ENCODE data around the gene SNCAIP.
"Not testable (repeated sequence)": the region's sequence is repeated elsewhere in the genome, so short reads cannot be mapped to it uniquely, and the experiment has no call there.

The SNCAIP gene

DNA sequence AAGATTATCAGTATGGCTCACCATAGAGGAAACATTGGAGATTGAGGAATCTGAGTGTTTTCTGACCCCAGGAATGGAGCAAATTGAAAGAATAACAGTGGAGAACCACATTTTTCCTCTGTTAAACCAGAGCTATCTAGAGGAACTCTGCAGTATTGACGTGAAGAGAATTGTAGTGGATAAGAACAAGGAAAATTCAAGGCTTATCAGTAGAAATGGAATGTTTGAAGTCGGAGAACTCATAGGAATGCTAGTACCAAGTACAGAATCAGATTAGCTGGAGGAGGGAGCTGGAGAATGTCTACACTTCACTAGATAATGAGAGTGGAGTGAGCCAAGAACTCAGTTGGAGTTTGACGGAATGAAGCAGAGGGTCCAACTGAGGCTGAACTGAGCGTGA is 50.3 kb downstream of the SNCAIP start:
- no peak for DNase-seq

DNA sequence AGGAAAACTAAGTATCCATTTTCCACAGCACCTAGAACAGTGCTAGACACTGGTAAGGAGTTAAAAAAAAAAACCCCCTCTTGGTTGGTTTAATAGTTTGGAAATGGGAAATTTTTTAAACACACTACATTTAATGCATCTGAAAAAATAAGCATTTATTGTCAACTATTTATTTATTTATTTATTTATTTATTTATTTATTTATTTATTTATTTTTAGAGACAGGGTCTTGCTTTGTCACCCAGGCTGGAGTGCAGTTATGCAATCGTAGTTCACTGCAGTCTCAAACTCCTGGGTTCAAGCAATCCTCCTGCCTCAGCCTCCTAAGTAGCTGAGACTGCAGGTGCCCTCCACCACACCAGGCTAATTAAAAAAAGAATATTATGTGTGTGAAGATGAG is 51.6 kb downstream of the SNCAIP start:
- no peak for DNase-seq

DNA sequence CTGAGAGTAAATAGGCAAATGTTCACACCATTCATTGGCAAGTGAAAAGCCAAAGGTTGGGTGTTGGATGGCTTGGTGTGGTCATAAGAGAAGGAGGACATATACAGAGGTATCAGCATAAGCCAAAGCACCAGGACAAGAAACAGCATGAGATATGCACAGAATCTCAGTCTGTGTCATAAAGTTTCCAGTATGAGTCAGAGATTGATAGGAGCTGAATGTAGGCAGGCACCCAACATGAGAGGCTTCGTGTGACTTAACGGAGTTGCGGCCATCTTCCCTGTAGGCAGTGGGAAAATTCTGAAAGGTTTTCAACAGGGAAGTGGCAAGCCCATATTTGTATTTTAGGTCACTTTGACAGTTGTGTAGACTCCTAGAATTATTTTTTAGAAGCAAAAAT is 54.5 kb downstream of the SNCAIP start:
- no peak for DNase-seq

DNA sequence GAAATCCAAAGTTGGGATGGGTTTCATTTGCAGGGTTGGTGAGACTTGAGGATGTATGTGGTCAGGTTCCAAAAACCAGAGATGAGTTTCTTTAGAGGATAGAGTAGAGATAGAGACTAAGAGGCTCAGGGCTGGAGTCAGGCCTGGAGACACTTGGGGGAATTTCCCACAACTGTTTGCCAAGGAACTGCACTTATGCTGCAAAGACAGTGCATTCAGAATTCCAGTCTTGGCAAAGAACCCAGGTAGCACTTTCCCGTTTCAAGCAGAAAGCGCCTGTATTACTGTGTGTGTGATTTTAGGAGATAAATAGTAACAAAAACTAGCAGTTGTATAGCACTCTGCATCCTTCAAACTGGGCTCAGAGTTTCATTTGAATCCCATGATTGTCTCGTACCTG is 55.4 kb downstream of the SNCAIP start:
- DNase-seq = no peak

DNA sequence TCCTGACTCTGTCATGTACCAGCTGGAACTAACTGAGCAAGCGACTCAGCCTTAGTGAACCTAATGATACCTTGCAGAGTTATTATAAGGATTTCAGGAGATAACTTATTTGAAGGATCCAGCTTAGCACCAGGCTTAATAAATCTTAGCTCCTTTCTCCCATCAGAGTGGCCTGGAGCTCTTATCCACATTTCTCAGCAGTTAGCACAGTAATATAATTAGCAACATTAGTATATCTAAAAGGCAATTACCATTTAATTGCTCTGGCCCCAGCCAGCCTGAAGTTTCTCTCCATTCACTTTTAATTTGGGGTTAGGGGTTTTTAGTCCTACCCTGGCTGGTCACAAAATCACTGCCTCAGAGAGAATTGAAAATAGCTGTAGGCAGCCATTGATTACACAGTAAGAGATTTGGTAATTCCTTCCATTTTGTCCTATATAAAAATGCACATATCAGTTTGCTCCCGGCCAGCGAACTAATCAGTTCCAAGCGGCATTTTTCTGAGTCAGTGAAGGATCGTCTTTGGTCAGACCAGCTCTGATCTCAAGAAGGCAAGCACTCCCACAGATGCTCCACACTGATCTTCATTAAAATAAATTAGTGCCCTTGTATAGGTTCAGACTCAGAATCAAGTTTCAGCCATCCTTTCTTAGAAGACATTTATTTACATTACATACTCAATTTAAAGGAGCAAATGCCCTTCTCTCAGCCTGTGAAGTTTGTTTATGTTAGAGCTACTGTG is 56.6 kb downstream of the SNCAIP start:
- DNase-seq = no peak

DNA sequence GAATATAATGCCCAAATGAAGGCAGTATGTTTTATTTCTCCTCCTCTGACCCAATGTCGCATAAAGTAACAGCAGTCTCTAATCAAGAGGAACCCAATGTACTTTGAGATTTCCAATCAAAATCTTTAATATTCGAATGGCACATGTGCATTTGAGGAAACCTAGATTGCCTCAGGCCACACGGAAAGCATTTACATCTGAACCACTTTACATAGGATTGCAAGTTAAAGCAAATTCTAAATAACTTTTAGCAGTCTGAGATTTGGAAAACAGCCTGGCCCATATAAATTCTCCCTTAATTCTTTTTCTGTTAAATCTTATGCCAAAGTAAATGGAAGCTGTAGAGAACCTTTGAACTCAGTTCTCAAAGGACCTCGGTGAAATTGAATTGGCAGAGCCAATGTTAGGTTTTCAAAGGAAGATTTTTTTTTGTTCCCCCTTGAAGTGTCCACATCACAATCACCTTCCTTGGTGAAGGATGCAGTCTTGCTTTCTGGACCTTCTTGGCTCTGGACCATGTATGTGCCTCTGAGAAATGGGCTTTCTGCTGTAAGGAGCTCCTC is 57.3 kb downstream of the SNCAIP start:
- no peak for DNase-seq

DNA sequence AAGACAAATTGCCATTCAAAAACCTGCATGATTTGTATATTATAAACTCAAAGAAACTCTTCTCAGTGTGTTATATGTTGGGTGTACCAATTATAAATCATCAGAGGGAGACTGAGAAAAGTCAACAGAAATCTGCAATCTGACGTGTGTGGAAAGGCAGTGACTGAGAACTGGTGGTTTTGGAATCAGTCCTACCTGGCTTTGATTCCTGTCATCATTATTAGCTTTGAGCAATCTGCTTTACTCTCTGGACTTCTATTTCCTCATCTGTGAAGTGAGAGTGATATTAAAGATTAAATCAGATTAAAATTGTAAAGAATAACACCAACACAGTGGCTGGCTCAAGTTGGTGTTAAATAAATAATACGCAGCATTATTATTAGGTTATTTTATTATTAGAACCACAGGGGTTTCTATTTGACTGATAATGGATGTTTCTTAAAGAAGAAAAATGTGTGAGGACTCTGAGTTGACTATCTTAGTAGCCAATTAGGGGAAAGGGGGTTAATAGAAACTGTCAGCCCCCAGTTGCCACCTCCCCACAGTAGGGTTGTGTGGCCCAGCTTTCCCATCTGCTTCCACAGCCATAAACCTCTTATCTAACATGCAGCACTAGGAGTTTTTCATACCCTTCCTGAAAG is 59.6 kb downstream of the SNCAIP start:
- no peak for DNase-seq

DNA sequence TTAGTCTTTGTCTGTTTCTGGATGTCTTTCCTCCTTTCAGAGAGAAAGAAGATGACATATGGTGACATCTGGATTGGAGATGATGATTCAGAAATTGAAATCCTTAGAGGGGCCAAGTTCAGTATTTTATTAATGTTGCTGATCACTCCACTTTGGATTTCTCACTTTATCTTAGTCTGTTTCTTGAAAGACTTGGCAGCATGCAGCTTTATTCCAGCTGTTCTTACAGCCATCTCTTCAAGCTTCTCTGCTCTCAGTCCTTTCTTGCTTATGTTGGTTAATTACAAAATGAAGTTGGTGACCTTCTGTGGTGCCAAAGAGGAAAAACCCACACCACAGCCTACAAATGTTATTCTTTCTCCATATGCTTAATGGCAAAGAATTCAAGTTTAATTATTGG is 62.1 kb downstream of the SNCAIP start:
- no peak for DNase-seq

DNA sequence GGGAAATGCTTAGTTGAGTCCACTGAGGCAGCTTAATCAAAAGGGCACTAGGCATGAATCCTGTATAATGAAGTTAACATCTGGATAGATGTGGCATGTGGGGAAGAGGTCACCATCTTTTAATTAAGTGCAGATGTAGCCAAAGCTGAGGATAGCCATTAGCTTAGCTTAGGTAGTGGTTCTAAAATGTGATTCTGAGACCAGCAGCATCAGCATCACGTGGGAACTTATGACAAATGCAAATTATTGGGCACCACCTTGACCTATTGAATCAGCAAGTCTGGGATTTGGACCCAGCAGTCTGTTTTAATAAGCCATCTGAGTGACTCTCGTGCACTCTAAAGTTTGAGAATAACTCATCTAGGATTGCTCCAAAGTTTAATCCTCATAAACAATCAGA is 63.8 kb downstream of the SNCAIP start:
- no peak for DNase-seq

DNA sequence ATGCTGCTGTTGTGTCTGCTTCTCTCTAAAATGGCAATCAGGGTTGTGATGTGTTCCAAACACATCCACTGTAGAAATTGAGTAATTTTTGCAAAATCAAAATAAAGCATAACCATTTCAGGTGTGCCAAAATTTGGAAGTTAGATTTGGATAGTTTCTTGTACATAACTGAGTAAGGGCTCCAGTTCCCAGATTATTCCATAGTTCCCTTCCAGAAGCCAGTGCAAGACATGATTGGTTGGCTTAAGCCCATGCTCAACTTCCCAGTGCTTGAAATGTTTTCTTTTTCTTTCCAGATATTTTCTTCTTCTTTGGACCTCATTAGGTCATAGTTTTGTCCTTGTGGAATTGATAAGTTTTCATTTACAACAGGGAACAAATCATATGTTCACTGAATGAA is 64.2 kb downstream of the SNCAIP start:
- DNase-seq = no peak

DNA sequence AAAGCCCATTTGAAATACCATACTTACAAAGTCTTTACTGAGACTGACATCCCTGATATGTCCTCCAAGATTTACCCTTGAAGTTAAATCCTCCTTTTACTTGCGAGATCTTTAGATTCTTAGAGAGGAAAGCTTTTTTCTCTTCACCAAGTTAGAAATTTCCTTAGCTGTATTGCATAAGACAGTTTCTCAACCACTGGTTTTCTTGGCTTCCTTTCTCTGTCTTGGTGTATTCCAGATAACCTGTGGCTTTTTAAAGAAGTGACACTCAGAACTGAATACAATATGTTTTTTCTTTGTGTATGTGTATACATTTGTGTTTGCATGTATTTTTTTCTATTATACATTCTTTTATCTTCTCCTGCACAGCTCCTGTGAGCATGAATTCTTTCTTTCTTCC is 65.0 kb downstream of the SNCAIP start:
- no peak for DNase-seq

DNA sequence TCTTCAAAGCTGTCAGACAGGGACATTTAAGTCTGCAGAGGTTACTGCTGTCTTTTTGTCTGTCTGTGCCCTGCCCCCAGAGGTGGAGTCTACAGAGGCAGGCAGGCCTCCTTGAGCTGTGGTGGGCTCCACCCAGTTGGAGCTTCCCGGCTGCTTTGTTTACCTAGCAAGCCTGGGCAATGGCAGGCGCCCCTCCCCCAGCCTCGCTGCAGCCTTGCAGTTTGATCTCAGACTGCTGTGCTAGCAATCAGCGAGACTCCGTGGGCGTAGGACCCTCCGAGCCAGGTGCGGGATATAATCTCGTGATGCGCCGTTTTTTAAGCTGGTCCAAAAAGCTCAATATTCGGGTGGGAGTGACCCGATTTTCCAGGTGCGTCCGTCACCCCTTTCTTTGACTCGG is 70.9 kb downstream of the SNCAIP start:
- not testable (repeated sequence) for DNase-seq

DNA sequence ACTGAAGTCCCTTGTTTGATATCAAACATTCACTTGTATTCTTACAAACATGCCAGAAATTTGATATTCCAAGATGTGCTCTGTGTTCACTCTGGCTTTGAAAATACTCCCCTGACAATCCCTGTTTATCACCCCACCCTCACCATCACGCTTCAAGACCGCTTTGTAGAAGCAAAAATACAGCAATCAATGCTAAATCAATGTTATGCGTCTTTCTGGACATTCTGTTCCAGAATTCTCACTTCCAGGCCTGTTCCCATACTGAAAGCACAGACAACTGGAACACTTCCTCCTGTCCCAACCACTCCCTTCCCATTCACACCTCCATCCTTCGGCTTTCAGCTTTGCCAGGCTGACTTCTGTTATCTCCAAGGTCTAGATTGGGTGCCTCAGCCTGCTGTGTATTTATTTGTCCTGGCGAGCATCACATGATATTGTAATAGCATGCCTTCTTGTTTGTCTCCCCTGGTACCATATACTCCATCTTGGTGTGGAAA is 72.8 kb downstream of the SNCAIP start:
- DNase-seq = no peak

DNA sequence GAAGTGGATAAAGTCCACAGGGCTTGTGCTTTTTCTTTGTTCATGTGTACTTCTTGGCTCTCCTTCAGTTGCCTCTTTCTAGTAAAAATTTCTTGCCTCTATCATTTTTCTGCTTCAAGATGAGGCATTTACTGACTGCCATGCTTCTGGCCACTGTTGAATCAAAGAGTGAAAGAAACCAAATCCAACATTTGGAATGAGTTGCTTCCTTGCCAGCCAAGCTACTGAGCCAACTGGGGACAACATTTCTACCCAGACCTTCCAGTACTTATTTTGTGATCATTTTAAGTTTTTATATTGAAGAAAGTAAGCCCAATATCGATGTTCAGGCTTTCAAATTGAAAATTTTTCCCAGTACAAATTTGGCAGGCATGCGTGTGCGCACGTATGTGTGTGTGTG is 73.2 kb downstream of the SNCAIP start:
- no peak for DNase-seq

DNA sequence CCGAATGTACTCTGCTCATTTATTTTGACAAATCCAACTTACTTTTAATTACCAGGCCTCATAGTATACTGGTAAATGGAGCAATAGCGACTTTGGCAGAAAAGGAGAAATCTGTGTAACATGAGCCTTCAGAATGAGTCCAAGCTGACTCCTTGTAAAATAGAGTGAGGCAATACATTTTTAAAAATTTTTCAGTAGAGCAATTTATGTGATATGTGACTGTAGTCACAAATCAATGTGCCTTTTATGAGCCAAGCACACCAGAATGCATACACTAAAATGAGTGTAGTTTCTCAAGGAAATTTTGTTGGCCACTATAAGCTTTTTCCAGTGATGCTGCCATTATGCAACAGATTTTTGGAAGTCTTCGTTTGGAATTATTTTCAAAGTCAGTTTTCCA is 73.8 kb downstream of the SNCAIP start:
- no peak for DNase-seq

DNA sequence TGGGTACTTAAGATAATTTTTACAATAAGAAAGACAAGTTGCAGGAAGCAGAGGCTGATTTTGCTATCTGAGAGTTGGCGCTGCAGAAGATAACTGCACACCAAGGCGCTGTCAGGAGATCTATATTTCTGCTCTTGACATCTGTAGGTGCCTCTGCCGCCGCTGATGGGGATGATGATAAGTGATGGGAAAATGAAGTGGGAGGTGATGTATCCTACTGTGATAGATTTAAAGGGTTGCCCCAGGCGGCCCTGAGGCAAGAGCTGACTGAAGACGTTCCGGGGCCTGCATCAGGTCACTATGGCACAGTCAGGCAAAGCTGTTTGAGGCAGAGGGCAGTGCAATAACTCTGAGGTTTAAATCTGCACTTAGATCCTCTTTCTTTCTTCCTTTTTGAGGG is 78.1 kb downstream of the SNCAIP start:
- DNase-seq = no peak

DNA sequence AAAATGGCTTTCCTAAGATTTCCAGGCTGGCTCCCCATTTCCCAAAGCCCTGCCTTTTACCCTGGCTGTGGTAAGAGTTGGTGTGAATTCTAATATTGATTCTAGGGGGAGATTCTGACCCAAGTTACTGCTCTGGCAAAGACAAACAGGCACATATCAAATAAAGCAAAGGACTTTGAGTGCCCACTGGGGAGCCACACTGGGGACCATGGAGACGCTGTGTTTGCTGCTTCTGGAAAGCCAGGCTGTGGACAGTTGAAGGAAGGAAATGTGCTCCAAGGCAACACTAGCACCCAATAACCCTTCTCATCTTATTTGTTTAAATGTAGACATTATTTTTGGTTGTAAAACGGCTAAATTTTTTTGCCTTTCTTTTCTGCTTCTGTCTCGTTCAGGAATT is 78.7 kb downstream of the SNCAIP start:
- no peak for DNase-seq

DNA sequence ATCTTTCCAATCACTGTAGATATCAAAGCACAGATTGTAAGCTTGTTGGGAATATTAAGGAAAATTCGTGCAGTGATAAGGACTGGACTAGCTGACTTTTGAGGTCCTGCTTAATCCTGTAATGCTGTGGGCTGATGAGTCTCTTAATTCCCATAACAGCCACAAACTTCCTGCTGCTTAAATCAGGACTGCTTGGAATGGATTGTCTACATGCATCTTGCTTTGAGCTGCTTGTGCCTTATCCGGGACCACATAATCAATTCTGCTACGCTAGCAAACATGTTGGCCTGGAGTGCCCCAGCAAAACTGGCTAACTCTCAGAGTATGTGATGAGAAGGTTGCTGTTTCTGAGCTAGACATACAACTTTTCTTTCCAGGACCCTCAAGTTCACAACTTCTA is 79.6 kb downstream of the SNCAIP start:
- no peak for DNase-seq

DNA sequence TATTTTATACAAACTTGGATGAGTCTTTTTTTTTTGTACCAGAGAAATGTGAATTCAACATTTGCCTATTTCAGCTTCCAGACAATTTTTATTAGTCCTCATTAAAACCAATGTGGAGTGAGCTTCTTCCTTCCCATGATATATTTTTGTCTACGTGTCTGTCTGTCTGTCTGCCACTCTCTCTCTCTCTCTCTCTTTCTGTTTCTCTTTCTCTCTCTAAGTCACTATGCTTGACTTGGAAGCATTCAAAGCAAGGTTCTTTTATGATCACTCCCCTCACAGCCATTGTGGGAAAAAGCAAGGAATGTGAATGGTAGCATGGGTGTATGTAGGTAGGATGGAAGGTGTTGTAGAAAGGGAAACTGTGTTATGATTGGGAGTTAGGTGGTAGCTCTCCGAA is 80.2 kb downstream of the SNCAIP start:
- no peak for DNase-seq

DNA sequence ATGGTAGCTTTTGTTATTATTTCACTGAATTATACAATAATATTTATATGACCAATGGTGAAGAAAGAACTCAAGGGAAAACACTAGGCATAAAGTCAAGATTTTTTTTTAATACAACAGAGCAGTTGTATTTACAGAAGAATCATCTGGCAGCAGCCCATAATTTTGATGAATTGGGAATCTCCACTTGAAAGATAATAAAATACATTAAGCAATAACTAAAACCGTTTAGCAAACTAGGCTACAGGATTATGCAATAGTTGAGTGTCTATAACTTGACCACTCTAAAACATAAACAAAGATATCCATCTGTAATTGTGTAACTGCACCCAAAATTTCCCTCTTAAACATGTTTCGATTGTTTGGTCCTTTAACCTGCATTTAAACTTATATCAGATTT is 80.8 kb downstream of the SNCAIP start:
- DNase-seq = peak; percentile 22

DNA sequence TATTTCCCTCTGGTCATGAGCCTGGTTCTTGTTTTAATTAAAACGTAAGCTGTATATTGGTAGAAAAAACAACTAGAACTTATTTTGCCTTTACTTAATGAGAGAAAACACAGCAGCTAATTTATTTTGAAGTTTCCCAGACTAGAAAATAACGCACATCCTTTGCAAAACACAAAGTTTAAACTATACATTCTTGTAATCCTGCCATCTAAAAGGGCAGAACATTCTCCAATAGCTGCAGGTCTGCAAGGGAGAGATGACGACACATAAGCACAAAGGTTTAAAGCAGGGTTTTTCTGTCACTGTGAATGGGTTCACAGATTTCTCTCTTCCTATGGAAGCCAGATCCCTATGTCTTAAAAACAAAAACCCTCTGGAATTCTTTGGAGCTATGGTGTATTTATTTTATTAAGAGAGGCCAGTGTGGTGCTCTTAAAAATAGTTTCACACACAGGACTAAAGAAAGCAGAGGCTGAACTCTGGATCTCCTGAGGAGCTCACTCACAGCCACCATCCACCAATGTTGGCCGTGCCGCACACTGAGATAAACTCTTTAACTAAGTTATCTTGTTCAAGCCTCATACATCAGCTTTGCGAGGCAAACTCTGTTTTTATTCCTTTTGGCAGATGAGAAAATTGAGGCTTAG is 82.4 kb downstream of the SNCAIP start:
- no peak for DNase-seq

DNA sequence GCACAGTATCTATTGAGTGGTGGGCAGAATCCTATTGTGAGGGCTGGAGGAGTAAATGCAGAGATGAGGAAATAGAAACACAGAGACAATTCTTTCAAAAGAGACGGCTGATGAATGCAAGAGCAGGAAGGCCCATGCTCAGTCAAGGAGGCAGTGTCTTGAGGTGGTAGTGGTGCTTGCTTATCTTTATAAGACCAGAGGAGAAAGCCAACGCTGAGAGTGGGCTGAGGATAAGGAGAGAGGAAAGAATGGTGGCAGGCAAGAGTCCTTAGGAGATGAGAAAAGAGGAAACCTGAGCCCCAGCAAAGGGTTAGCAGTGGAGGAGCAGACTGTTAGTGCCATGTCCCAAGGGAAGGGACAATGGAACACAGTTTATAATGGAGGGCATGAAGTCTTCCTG is 86.0 kb downstream of the SNCAIP start:
- DNase-seq = no peak

DNA sequence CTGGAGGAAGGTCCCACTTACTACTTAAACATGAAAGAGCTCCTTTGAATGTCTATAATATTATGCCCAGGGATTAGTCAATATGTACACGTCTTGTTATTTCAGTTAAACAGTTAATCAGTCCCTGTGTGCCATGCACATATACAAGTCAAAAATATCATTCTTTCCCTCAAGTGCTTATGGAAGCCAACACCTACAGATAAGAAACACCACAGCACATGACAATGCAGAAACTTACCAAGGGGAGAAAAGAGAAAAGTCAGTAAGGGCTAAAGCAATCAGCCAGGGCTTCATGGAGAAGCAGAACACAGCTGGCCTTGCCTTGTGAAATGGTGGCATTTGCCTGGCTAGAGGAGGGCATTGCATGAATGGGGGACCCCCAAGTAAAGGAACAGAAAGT is 88.3 kb downstream of the SNCAIP start:
- no peak for DNase-seq

DNA sequence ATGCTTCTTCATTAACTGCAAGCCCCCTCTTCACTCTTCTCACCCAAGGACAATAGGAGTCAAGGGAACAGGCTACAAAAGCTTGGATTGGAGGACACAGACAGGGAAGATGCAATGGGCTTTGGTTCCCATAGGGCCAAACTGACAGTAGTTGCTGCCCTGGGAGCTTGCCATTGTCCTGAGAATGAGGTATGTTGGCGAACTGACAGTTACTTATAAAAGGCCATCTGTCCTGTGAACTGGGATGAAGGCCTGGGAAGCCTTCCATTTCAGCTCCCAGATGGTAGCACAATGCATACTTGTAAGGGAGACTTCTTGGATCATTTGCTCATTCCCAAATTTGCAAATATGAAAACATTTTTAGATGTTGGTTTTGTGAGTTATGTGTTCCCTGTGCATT is 88.9 kb downstream of the SNCAIP start:
- DNase-seq = no peak

Data from NCI-H1105 (cell line).